ENCODE measurements around the gene DCLRE1B.
"Not testable (repeated sequence)": the region's sequence is repeated elsewhere in the genome, so short reads cannot be mapped to it uniquely, and the experiment has no call there.

Gene DCLRE1B

DNA sequence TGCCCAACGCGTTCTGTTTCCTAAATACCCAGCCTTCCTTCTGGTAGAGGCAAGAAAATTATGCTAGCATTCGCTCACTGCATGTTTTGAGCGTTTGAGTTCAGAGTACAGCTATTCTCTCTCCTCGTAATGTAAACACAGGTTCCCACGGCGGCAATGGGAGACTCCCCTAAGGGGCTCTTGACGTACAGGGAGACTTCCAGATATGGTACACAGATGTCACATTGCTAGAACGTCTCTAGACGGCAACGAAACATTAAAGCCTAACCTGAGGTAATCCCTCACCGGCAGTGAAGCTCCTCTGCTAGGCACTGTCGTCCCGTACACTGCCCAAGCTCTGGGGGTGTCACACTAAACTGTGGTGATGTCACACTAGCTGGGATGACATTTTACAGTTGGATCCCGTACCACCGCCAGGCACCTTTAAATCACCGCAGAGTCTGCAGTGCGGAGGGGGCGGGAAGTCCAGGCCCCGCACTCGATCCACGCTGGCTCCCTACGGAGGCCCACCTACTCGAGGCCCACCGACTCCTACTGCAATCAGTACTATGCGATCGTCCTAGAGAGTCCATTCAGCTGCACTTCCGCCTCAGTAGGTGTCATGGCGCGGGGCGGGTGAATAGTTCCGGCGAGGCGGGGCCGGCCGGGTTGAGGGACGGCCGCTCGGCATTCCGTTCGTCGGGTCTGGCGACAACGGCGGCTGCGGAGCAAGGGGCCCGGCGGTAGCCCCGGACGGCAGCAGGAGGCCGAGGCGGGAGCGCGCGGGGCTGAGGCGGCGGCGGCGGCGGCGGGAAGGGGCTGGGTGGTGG is 24.0 kb downstream of the DCLRE1B start, which contains the start of gene HIPK1:
Gene HIPK1 (plus strand): TSS at position 384 of the 809 bp plus-strand sequence.
- peak; percentile 97 for DNase-seq

DNA sequence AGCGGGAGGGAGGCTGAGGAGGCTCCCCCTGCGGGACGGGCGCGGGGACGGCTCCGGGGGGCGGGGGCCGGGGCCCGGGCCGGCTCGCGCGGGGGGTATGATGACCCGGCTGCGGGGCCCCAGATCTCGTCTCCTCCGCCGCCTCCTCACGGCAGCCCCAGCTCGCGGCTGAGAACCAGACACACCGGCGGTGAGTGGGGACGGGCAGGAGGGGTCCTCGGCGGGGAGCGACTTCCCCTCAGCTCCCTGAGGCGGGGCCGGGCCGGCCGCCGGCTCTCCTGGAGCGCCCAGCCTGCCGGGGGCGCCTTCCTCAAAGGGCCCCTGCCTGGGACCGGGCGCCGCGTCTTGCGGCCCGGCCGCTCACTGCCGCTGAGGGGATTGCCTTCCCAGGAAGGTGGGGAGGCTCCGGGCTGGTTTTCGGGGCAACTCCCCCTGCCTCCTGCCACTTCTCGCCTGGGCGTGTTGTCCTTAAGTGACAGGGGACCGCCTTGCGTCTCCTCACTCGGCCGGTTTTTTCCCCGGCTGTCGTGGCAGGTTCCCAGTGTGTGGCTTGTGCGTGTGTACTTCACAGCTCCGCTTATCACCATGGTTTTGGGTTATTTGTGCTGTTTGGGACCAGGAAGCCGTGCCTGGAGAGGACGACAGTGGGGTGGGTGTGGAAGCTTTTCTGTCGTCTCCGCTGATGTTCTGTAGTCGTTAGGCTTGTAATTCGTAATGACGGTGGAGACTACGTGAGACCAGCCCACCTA is 24.8 kb downstream of the DCLRE1B start:
- peak; percentile 37 for DNase-seq

DNA sequence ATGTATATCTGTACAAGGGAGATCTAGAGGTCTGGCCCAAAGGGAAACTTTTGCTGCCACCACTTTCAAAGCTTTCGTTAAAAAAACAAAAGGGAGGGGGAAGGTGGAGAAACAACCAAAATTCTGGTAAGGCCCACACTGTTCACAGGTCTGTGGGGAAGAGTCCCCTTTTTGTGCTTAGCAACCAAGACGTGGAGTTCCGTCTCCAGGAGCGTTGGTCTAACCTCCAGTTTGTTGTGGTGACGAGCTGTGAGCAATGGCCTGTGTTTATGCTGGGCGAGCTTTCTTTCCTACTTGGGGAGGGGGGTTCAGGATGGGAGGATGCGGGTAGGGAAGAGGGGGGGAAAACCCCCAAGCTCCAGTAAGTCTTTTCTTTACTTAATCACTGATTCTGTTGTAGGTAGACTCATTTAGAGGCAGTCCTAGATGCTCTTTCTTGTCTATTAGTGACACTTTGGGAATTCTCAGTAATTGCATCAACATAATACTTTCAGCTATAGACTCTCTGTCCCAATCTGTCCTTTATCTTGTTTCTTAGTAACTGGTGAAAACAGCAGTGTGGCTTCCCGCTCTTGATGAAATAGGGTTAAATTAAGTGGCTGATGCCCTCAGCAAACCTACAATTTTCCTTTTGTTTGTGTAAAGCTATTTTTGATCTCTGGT is 25.5 kb downstream of the DCLRE1B start:
- DNase-seq: no peak

DNA sequence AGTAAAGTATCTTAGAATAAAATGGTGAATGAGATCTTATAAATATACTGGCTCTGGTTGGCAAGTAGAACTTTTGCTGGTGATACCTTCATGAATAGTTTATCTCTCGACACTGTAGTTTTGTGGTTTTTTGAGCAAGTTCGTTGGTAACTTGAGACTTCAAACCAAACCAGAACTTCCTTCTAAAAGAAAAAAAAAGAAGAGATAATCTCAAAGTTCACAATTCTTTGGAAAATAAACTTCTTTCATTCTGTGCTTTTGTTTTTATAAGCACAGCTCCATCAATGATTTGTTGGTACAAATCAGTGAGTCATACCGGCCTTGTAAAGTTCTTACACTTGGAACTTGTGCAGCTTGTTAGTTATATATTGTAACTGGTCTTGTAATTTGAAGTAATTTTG is 26.3 kb downstream of the DCLRE1B start:
- DNase-seq: no peak

DNA sequence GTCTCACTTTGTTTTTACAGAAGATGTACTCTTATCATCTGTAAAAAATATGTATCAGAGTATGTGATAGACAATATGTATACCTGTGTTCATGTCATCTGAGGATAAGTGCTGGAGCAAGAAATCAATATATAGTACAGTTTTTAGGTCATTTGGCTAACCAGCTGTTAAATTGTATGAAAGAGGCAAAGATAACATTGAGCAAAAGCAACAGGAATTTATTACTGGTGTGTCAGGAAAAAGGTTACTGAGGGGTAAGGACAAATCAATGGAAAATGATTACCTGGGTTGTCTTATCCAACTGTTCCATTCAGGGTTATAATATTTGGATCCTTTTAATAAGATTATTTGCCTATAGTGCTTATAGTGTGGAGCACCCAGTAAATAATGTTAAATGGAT is 28.9 kb downstream of the DCLRE1B start:
- no peak for DNase-seq

DNA sequence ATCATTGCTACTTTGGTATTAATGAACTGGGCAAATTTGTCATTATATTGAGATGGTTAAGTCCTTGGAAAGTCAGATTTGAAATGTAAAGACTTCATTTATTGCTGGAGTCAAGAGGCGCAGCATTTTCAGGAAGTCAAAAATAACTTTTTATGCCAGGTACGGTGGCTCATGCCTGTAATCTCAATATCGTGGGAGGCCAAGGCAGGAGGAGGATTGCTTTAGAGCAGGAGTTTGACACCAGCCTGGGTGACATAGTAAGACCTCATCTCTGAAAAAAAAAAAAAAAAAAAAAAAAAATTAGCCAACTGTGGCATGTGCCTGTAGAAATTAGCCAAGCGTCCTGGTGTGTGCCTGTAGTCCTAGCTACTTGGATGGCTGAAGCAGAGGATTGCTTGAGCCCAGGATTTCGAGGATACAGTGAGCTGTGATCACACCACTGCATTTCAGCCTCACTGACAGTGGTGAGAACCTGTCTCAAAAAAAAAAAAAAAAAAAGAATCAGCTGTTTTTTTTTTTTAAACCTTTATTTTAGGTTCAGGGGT is 29.5 kb downstream of the DCLRE1B start:
- no peak for DNase-seq

DNA sequence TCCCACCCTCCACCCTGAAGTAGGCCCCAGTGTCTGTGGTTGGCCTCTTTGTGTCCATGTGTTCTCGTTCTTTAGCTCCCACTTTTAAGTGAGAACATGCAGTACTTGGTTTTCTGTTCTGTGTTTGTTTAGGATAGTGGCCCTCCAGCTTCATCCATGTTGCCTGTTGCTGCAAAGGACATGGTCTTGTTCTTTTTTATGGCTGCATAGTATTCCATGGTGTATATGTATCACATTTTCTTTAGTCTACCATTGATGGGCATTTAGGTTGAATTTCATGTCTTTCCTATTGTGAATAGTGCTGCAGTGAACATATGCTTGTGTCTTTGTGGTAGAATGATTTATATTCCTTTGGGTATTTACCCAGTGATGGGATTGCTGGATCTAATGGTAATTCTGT is 30.1 kb downstream of the DCLRE1B start:
- DNase-seq: no peak

DNA sequence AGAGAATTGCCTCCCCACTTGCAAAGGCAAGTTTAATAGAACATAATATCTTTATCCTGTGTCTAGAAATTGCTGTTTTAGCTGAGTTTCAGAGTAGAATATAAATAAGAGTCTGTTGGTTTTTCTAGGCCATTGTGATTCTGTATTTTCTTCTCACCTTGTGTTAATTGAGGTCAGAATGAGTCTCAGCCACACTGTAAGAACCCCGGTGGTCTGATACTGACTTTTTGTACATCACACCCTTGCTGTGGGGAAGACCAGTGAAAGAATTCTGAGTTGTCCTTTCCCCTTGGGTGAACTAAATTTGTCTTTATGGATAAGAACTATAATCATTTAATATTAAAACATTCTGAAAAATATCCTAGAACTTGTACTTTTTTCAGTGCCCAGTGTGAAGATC is 30.8 kb downstream of the DCLRE1B start:
- no peak for DNase-seq

DNA sequence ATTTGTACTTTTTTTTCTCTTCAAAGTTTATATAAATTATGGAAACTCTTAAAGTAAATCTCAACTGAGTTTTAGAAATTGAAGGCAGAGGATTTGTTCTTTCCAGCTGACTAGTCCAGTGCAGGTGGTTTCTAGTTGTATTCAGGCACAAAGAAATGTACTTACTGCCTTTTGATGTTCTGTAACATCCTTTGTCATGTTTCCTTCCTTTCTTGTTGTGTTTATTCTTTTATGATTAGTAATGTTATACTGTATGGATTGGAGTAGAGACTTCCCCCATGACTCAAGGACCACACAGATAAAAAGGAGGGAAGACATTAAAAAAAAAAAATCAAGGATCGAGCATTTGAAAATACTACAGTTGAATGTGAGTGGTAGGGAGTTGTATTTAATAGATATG is 32.0 kb downstream of the DCLRE1B start:
- DNase-seq: no peak

DNA sequence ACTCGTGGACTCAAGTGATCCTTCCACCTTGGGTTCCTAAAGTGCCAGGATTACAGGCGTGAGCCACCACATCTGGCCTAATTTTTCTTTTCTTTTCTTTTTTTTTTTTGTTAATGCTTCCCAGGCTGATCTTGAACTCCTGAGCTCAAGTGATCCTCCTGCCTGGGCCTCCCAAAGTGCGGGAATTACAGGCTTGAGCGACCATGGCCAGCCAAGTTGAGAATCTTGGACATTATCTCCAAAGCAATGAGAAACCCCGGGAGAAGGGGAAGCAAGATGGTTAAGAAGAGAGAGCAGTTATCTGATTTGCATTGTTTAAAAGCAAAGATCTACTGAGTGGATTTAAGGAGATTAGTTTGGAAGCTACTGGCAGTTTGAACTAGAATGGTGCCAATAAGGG is 33.1 kb downstream of the DCLRE1B start:
- DNase-seq: no peak

DNA sequence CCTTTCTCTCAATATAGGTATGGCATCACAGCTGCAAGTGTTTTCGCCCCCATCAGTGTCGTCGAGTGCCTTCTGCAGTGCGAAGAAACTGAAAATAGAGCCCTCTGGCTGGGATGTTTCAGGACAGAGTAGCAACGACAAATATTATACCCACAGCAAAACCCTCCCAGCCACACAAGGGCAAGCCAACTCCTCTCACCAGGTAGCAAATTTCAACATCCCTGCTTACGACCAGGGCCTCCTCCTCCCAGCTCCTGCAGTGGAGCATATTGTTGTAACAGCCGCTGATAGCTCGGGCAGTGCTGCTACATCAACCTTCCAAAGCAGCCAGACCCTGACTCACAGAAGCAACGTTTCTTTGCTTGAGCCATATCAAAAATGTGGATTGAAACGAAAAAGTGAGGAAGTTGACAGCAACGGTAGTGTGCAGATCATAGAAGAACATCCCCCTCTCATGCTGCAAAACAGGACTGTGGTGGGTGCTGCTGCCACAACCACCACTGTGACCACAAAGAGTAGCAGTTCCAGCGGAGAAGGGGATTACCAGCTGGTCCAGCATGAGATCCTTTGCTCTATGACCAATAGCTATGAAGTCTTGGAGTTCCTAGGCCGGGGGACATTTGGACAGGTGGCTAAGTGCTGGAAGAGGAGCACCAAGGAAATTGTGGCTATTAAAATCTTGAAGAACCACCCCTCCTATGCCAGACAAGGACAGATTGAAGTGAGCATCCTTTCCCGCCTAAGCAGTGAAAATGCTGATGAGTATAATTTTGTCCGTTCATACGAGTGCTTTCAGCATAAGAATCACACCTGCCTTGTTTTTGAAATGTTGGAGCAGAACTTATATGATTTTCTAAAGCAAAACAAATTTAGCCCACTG is 35.5 kb downstream of the DCLRE1B start:
- no peak for DNase-seq

DNA sequence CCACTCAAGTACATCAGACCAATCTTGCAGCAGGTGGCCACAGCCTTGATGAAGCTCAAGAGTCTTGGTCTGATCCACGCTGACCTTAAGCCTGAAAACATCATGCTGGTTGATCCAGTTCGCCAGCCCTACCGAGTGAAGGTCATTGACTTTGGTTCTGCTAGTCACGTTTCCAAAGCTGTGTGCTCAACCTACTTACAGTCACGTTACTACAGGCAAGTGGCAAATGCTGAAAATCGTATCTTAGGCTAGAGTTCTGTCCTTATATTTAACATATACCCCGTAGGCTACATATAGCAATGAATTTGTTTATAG is 36.1 kb downstream of the DCLRE1B start:
- DNase-seq: no peak

DNA sequence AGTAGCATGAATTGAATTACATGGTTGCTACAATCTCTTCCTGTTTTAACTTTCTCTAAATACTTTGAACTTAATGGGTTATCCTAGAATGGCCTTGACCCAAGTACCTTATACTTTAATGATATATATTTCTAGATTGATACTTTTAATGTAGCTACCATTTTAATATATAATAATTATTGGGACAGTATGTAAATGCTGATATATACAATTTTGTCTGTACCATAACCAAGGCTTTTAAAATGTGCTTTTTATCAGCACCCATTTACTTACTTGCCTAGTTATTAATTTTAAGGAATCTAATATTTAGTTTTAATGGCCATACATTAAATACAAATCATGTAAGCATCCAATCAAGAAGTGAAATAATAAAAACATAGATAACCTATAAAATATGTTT is 37.4 kb downstream of the DCLRE1B start:
- no peak for DNase-seq

DNA sequence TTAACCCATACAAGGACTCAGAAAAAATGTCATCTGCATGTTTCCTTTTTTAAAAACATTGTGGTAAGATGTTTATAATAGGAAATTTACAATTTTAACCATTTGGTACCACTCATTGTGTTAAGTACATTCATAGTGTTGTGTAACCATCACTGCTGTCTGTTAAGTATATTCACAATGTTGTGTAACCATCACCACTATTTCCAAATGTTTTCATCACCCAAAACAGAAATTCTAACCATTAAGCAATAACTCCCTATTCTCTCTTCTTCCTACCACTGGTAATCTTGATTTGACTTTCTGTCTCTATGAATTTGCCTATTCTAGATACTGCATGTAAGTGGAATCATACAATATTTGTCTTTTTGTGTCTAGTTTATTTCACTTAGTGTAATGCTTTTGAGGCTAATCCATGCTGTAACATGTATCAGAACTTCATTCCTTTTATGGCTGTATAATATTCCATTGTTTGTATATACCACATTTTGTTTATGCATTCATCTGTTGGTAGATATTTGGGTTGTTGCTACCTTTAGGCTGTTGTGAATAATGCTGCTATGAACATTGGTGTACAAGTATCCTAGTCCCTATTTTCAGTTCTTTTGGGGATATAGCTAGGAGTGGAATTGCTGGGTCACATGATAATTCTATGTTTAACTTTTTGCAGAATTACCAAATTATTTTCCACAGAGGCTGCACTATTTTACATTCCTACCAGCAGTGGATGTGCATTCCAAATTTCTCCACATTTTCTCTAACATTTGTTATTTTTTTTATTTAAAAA is 38.1 kb downstream of the DCLRE1B start:
- DNase-seq: no peak

DNA sequence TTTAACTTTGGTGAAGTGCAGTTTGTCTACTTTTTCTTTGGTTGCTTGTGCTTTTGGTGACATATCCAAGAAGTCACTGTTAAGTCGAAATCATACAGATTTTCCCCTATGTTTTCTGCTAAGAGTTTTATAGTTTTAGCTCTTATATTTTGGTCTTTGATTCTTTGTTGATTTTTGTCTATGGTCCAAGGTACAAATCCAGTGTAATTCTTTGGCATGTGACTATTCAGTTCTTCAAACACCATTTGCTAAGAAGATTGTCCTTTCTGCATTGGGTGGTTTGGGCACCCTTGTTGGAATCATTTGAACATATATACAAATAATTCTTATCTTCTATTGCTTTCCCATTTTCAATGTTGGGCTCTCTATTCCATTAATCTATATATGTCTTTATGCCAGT is 40.2 kb downstream of the DCLRE1B start:
- DNase-seq: no peak

DNA sequence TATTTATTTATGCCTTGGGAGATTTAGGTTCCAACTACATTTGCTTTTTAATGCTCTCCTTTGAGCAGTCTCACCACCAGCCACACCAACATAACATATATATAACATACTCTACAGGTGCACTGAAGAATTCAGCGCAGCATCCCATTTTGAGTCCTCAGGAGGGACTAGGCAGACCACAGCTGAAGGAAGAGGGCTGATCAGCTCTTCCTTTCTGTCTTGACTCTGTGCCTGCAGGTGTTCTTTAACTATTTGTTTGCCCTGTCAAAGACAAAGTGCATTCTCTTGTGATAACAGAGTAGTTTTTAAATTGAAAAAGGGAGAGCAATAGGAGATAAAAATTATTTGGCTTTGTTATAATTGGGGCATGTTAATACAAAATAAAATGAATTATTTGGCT is 41.0 kb downstream of the DCLRE1B start:
- no peak for DNase-seq

DNA sequence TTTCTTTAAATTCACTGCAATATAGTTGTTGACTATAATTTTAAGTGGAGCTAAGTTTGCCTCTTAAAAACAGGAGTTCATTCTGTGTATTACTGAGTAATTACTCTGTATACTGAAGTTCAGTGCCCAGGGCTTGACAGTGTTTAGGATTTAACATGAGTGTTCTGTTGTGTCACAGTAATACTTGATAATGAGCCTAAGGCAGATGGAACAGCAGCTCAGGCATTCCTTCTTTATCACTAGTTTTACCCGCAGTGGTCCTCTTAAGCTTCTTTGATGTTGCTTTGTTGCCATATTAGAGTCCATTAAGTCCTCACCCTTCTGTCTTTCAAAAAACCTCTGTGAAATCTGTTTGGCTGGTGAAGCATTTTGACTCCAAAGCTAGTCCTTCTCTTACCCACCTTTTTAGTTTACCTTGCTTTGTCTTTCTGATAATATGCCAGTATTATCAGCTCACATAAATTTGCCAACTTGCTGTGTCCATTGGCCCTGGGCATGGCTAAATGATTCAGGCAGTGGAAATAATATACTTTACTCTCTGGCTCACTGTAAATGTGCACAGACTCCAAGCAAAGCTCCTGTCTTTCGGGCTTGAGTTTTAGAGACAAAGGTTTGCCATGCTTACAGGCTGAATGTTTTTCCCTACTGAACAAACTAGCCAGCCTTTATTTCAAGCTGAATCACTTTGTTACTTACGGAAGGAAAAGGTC is 41.7 kb downstream of the DCLRE1B start:
- DNase-seq: no peak

DNA sequence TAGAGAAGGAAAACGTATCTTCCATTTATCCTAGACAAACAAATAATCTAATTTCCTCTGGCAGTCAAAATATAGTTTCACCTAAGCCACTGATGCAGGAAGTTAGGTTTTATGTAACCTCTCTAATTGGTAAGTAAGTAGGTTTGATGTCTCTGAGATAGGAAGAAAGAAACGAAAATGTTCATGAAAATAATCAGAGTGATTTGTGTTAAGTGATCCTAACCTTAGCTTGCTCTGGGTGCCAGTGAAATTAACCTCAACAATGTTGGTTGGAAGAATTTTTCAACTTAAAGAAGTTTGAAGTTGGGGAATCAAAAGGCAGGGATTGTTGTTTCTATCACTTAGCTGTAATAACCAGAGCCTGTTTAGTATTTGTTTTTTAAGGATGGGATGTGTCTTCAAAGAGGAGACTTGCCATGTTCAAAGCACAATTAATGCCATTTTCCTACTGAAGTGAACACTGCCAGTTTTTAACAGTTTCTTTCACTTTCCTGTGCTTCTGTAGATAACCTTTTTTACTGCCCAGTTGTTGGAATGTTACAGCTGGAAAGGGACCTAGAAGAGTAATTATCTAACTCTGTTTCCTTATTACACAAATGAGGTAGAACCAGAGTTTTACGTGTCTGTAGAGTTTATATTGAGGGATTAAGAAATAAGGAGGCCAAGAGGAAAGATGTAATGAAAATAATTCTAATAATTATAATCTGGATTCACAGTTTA is 42.4 kb downstream of the DCLRE1B start:
- no peak for DNase-seq

DNA sequence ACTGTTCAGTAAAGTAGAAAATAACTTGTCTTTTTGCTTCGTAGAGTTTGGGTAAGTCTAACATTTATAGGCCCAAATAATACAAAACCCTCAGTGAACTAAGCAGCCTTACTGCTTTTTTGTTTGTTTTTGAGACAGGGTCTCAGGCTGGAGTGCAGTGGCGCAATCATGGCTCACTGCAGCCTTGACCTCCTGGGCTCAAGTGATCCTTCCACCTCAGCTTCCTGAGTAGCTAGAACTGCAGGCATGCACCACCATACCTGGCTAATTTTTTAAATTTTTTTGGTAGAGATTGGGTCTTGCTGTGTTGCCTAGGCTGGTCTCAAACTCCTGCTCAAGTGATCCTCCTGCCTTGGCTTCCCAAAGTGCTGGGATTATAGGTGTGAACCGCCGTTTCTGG is 43.0 kb downstream of the DCLRE1B start:
- DNase-seq: not testable (repeated sequence)

DNA sequence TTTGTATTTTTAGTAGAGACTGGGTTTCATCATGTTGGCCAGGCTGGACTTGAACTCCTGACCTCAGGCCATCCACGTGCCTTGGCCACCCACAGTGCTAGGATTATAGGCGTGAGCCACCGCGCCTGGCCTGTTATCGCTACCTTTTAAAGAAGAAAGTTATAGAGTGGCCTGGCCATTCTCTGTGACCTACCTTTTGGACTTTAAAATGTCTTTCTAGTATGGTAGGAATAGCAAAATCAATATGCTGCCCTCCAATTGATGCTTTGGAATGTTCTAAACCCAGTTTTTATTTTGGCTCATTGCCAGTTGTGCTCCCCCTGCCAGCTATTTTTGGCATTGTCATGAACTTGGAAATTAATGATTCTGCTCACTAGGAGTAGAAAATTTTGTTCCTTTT is 43.9 kb downstream of the DCLRE1B start:
- no peak for DNase-seq

DNA sequence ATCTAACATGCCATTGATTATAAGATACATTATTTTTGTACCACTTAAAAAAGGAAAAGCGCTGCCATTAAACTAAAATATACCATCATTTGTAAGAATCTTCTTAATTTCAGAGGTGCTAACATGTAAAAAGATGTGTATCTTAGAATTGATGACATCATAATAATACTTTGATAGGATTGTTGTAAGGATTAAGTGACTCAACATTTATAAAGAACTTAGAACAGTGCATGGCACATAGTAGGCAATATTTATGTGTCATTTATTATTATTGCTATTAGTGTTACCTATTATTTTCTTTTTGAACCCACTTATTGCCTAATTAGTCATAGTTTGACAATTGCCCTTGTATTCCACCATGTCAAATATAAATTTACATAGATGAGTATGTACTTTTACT is 45.8 kb downstream of the DCLRE1B start:
- no peak for DNase-seq

Measured in NCI-H526 treated with DMSO at 0.1 percent for 48 hours (cell line).